ENCODE results near the gene ANKUB1.

DNA sequence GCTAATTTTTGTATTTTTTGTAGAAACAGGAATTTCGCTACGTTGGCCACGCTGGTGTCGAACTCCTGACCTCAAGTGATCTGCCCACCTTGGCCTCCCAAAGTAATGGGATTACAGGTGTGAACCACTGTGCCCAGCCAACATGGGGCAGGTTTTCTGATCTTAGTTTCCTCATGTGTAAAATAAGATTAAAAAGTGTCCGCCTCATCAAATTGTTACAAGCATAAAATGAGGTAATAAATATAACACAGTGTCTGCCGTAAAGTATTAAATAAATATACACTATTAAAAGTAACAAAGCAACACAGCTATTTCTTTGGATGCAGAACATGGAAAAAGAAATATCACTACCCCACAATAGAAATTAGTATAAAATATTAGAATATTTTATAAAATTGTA is 23.6 kb downstream of the ANKUB1 start:
- TF ChIP-seq, protein P1, sequence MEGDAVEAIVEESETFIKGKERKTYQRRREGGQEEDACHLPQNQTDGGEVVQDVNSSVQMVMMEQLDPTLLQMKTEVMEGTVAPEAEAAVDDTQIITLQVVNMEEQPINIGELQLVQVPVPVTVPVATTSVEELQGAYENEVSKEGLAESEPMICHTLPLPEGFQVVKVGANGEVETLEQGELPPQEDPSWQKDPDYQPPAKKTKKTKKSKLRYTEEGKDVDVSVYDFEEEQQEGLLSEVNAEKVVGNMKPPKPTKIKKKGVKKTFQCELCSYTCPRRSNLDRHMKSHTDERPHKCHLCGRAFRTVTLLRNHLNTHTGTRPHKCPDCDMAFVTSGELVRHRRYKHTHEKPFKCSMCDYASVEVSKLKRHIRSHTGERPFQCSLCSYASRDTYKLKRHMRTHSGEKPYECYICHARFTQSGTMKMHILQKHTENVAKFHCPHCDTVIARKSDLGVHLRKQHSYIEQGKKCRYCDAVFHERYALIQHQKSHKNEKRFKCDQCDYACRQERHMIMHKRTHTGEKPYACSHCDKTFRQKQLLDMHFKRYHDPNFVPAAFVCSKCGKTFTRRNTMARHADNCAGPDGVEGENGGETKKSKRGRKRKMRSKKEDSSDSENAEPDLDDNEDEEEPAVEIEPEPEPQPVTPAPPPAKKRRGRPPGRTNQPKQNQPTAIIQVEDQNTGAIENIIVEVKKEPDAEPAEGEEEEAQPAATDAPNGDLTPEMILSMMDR (IDR thresholded peaks at IDR 0.05 in 2 of 3, conservative IDR thresholded peaks at IDR 0.05 in 1 of 3; ENCODE audit: borderline replicate concordance in 1 of 3, insufficient read depth in 1 of 3, low read depth in 2 of 3, low read length in 2 of 3), result no peak
- TF ChIP-seq RAD21 (IDR thresholded peaks at IDR 0.05; ENCODE audit: low read depth) (no peak), POLR2A (IDR thresholded peaks at IDR 0.05; ENCODE audit: borderline replicate concordance, extremely low read depth, insufficient read depth, insufficient read length) (no peak), SIN3A (IDR thresholded peaks at IDR 0.05; ENCODE audit: low read depth) (no peak), CEBPB (IDR thresholded peaks at IDR 0.05; ENCODE audit: low read depth) (no peak)

Measured in HCT116 (cell line).